ENCODE results near the gene FSTL4.
A peak's percentile ranks its signal among the peaks of the same experiment; 100 is the strongest.

Gene FSTL4

DNA sequence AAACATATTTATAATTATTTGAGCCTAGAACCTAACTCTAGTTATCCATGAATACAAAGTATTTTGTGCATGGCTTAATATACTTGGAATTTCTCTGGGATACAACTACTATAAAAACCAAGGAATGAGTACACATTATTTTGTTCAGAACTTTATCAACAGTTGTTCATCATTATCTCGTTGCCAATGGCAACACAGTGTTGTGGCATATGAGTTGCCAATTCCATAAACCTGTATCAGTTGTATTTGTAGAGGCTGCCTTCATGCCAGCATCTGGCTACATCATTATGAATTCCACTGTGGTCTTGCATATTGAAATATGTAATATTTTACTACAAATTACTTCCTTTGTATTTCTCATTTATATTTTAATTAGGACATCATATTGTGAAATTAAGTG, 250.4 kb downstream of the FSTL4 start:
- DNase-seq, result no peak

DNA sequence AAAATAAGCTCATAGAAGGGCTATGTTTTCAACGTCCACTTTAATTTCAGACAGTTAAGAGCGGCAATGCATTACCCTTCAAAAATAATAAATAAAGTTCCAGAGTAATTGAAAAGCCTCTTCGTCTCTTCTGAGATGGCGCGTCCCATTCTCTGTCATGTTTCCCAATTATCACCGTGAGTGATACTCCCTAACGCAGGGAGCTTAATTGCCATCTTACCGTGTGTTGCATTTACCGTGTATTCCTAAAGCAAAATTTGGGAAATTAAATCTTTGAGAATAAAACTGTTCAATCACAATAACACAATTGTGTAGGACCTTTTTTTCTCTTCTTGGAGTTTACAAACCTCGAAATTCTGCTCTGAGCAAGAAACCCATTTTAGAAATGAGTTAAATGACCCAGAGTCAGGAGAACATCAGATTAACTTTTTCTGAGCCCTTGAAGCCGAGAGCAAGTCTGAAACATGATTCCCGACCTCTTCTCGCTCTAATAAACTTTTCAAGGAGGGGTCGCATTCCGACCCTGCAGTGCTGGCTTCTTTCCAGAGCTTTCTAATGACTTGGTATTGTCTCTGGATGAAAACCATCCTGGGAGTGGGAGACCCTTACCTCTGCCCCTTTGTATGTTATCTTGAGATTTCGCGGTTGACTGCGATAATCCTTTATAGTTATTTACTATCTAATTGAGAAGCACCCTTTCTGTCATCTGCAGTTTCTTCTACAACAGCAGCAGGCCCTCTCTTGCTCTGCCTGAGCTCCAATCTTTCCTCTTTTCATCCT, 251.5 kb downstream of the FSTL4 start:
- DNase-seq, result no peak

DNA sequence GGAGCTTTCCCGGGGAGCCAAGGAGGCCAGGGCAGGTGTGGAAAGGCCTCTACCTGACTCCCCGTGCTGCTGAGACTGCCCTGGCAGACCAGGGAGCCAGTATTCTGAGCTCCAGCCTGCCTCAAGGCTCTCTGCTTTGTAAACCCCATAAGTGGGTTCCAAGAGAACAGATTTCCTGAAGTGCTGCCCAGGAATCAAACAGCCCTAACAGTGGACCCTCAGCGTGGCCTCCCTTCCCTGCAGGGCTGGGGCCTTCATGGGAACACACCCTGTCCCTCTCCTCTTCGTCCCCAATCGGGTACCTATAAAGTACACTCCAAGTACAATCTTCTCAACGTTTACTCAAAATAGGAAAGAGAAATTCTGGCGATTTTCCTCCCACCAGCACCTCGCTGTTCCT, 252.5 kb downstream of the FSTL4 start:
- DNase-seq, result no peak

DNA sequence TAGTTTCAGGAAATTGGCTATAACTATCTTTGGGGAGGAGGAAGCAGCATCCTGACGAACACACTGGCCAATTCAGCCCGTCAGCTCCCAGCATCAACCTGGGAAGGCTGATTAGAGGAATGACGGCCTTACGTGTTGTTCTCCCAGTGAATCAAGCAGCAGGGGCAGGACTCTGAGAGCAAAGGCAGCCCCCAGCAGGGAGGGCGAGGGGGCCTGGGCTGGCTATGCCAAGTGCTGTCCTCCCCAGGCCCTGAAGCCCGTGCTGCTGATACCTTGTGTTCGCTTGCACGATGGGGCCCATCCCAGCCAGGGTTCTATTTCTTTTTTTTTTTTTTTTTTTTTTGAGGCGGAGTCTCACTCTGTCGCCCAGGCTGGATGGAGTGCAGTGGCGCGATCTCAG, 254.1 kb downstream of the FSTL4 start:
- no peak for DNase-seq

- DNase-seq, result no peak
Observed at GRCh38 chr5:133357758-133358157, 254.6 kb downstream of the FSTL4 start.

DNA sequence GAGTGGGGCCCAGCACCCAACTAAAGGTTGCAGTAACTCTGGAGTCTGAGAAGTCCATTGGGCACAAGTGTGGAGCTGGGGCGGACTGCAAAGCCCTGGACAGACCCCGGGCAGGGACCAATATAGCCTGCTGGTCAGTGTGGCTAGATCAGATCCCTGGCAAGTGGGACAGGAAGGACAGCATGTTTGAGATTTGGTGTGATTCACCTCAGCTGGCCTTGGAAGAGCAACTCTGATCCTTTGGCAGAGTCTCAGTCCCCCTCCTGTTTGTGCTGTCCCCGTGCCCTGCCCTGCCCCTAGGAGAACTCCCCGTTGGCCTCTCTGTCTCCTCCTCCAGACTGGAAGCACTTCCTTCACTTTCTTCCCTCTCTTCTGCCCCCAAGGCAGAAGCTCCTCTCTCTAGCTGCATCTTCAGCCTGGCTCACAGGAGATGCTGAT, 255.3 kb downstream of the FSTL4 start:
- no peak for DNase-seq

DNA sequence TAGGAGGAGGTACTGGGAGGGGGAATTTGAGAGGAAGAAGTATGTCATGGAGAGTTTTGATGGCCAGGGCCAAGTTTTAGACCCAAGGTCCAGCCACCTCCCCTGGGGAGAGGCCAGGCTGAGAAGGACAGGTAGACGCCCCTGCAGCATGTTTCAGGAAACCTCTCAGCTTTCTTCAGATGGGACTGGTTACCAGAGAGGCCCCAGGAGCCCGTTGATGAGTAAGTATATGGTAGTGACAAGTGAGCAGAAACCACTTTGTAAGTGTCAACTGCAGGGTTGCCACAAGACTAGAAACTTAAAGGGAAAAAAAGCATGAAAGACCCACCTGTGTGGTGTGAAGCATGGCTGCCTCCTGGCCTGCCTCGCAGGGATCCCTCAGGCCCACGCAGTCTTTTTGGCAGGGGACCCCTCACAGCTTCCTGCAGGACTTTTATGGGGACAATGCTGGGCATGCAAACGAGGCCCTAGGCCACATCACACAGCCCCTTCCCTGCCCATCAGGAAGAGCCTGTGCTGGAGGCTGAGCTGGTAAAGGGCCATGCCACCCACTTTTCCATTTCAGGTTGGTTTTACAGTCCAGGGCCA, 255.9 kb downstream of the FSTL4 start:
- no peak for DNase-seq

DNA sequence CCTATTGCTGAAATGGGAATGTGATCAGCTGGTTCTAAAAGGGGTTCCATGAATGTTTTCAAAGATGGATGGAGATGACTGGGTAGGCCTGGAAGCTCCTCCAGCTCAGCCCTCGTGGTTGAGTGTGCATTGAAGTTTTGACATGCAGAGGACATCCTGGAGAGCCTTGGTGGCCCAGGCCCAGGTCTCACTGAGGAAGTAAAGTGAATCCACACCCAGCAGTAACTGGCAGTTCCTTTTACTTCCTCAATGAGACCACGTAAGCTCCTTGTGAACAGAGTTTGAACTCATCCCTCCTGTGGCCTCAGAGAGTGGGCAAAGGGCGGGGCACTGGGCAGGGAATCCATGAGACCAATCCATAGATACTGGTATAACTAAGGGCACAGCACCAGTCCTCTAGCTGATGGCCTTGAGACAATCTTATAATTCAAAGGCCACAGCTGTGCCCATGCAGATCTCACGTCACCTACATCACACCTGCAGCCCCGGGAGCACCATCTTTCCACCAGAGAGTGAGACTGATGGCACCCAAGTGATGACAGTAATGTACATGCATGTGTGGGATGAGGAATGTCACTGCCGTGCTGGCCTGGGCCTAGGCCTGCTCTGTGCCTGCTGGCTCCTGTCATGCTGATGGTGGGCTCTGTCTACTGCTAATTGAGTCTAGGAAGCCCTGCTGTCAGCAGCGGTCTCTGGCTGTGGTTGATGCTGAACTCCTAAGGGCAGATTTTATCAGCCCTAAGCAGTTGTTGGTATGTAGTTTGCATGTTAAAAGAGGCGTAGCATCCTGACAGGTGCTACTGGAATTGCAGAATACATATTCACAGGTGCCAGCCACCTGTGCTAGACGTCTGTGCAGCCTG, 257.8 kb downstream of the FSTL4 start:
- peak; percentile 76 to 82 for DNase-seq

DNA sequence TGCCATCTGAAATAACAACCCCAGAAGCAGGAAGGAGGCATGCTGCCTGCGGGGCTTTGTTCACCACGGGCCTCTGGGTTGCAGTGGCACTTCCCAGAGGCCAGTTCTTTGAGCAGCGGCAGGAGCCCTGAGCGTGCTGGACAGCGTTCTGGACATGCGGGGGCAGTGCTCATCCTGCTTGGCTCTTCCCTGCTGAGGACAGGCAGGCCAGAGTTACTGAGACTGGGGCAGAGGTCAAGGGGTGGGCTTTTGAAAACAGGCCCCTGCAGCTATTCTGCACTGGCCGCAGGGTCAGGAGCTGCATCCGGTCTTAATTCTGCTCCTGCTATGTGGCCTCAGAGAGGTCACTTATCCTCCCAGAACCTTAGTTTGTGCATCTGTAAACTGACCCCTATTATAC, 258.6 kb downstream of the FSTL4 start:
- DNase-seq, result no peak

GRCh38 chr5:133348406-133348805, 263.9 kb downstream of the FSTL4 start:
- no peak for DNase-seq

DNA sequence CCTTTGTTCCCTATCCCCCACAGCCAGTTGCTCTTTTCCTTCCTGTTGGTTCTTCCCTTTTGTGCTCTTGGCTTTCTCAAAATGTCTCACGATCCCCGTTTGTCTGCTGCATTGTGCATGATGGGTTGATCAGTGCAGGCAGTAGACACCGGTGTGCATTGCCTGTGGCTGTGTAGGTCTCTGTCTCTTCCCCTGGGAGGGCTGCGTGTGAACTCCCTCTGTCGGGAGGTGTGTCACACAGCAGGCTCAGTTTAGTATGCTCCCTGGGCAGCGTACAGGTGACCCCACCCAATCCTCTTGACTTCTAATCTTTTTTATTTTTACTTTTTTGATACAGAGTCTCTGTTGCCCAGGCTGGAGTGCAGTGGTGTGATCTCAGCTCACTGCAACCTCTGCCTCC, 265.3 kb downstream of the FSTL4 start:
- DNase-seq, result no peak

GRCh38 chr5:133344266-133344665, 268.1 kb downstream of the FSTL4 start:
- DNase-seq, result no peak

- no peak for DNase-seq
Observed at GRCh38 chr5:133343196-133343595, 269.1 kb downstream of the FSTL4 start.

DNA sequence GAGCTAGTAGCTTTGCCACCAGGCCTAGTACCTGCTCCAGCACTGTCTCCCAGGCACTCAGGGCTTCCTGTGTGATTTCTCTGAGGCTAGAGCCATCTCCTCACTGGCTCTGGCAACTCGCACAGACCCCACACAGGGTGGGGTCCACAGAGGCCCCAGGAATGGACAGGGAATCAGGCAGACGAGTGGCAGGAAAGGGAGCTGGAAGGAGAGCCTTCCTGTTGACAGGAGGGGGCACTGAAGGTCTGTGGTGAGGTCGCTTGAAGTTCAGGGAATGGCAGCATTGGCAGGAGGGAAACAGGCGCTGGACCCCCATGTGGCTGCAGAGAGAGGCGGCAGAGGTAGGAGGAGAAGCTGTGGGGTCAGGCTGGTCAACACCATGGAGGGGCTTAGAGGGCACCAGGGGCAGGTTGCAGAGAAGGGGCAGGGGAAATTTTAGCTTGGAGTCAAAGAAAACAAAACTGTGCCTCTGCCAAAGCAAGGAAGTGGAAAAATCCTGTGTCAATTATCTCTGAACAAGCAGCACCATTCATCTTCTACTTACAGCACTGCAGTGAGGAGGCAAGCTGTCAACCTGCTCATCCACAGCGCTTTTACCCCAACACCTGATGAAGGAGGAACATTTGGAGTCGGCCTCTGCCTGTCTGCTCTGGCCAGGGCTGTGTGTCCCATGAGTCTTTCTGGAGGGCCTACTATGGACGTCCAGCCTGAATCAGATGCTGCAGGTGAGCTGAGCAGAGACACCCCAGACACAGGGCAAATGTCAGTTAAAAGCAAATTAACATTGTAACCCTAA, 270.2 kb downstream of the FSTL4 start:
- no peak for DNase-seq

DNA sequence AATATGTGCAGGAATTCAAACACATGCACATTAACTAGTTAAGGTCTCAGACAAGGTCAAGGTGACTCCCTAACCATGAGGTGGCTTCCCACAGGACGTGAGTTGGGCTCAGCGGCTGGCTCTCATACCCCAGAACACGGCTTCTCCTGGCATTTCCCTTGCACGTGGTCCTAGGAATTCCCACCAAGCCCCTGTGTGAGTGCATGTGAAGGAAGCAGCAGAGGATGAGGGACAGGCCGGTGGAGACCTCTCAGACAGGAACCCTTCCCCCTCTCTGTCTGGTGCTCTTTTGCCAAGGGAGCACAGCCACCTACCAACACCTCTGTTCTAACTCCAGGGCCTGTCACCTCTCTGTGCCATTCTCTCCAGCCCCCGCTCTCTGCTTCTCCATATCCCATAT, 271.0 kb downstream of the FSTL4 start:
- DNase-seq, result no peak

DNA sequence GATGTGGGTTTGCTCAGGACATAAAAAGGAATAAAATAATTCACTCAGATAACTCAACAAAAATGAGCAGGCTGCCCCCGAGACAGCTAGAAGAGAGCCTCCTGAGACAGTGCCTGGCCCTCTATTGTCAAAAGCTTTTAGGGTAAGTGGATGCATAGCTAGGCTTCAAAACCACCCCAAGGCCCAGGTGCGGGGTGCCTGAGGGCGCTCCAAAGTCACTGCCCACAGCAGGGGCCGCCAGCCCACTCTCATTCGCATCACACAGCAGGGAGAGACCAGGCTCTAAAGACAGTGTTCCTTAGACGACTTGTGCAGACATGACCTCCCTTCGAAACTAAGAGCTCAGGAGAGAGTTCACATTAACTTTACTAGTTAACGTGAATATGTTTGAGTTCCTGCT, 271.5 kb downstream of the FSTL4 start:
- DNase-seq, result no peak

DNA sequence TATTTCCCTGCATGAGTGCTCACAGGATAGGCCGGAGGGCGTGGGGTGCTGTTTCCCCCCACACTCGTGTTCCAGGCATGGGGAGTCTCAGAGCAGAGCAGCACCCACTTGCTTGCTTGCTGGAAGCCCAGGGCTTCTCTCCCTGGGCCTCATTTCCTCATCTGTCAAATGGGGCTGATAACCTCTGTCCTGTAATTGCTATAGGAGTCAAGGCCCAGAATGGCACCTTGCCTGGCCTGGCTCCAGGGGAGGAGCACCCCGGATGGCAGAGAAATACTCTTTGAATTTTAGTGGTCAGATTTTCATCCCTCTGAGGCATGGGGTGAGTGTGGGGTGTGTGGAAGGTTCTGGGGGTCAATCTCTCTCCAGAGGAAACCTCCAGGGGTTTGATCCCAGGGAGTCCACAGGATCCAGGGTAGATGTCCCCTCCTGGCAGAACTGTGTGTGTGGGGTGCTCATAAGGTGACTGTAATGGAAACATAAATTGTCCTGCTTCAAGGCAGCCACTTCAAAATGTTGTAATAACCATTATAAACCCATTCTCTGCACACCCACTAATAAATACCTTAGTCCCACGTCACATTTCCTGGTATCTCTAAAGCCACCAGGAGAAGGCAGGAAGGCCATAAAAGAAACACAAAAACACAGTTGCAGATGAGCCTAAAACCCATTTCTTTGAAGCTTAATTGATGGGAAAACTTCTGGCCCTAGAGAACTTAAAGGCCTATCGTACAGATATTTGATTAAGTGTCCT, 272.2 kb downstream of the FSTL4 start:
- no peak for DNase-seq

GRCh38 chr5:133338504-133339355, 273.6 kb downstream of the FSTL4 start:
- no peak for DNase-seq

- DNase-seq, result no peak
Observed at GRCh38 chr5:133337795-133338445, 274.4 kb downstream of the FSTL4 start.

GRCh38 chr5:133336969-133337410, 275.4 kb downstream of the FSTL4 start:
- DNase-seq, result no peak
